GM12878 (cell line): ENCODE measurements around the gene CCS. TPM values are rescaled to one million over a fixed set of nuclear protein-coding genes. Genes with fewer than 3 reads are reported as not detected.

ENCODE experiments used
- ASH2L ChIP-seq: fragments of 300-600, 200-600 bp; sonication (generic); IDR thresholded peaks from 2 replicates; pipeline ENCODE4 v1.6.1; 2017; ENCODE audit warnings: low read depth, mild to moderate bottlenecking, borderline replicate concordance
- BCL3 ChIP-seq: IDR thresholded peaks from 2 replicates; pipeline ENCODE4 v1.6.1; 2011; ENCODE audit warnings: borderline replicate concordance, low read depth, mild to moderate bottlenecking, moderate library complexity, low read length; ENCODE audit not compliant: insufficient read depth, poor library complexity, severe bottlenecking
- BRCA1 ChIP-seq: IDR thresholded peaks from 2 replicates; pipeline ENCODE4 v1.6.1; 2011; ENCODE audit warnings: low read depth, low read length, improper control_type of control experiment
- CBX3 ChIP-seq: fragments of 200-600 bp; sonication (generic); IDR thresholded peaks from 2 replicates; pipeline ENCODE4 v1.6.1; 2016; ENCODE audit warnings: low read depth, borderline replicate concordance
- ELK1 ChIP-seq: IDR thresholded peaks from 2 replicates; pipeline ENCODE4 v1.6.1; 2012; ENCODE audit warnings: low read depth, low read length, improper control_type of control experiment
- GATAD2B ChIP-seq: fragments of 450-650 bp; conservative IDR thresholded peaks from 2 replicates; pipeline ENCODE4 v1.6.1; 2017; ENCODE audit warnings: low read depth, mild to moderate bottlenecking, moderate library complexity
- IRF5 ChIP-seq: fragments of 450-650 bp; IDR thresholded peaks from 2 replicates; pipeline ENCODE4 v1.6.1; 2017; ENCODE audit warnings: borderline replicate concordance
- KDM1A ChIP-seq: fragments of 200-600 bp; sonication (generic); IDR thresholded peaks from 2 replicates; pipeline ENCODE4 v1.6.1; 2016; ENCODE audit warnings: borderline replicate concordance
- MLLT1 ChIP-seq: fragments of 450-650 bp; IDR thresholded peaks from 2 replicates; pipeline ENCODE4 v1.6.1; 2016; ENCODE audit warnings: mild to moderate bottlenecking
- NBN ChIP-seq: fragments of 450-650 bp; IDR thresholded peaks from 2 replicates; pipeline ENCODE4 v1.6.1; 2016
- PAX8 ChIP-seq: fragments of 450-650 bp; IDR thresholded peaks from 2 replicates; pipeline ENCODE4 v1.6.1; 2017; ENCODE audit warnings: mild to moderate bottlenecking, moderate library complexity
- PKNOX1 ChIP-seq: fragments of 450-650 bp; IDR thresholded peaks from 2 replicates; pipeline ENCODE4 v1.6.1; 2016; ENCODE audit warnings: mild to moderate bottlenecking
- POLR2A ChIP-seq: IDR thresholded peaks from 2 replicates; pipeline ENCODE4 v1.6.1; 2011; ENCODE audit warnings: low read depth, mild to moderate bottlenecking, low read length
- SIN3A ChIP-seq: IDR thresholded peaks from 2 replicates; pipeline ENCODE4 v1.6.1; 2012; ENCODE audit warnings: low read depth, low read length, improper control_type of control experiment
- SIX5 ChIP-seq: IDR thresholded peaks from 2 replicates; pipeline ENCODE4 v1.6.1; 2011; ENCODE audit warnings: mild to moderate bottlenecking, low read depth, low read length, moderate library complexity; ENCODE audit not compliant: severe bottlenecking
- SMAD5 ChIP-seq: IDR thresholded peaks from 2 replicates; pipeline ENCODE4 v1.6.1; 2016; ENCODE audit warnings: antibody characterized with exemption, low read depth
- SUPT20H ChIP-seq: IDR thresholded peaks from 2 replicates; pipeline ENCODE4 v1.6.1; 2011; ENCODE audit warnings: low read depth, mild to moderate bottlenecking, low read length, moderate library complexity, borderline replicate concordance; ENCODE audit not compliant: control insufficient read depth
- USF1 ChIP-seq: IDR thresholded peaks from 2 replicates; pipeline ENCODE4 v1.6.1; 2011; ENCODE audit warnings: borderline replicate concordance, low read depth, mild to moderate bottlenecking, moderate library complexity, mixed read lengths, low read length; ENCODE audit not compliant: insufficient read depth; ENCODE audit errors: extremely low read length
- ZBTB33 ChIP-seq: fragments of 450-650 bp; IDR thresholded peaks from 2 replicates; pipeline ENCODE4 v1.6.1; 2017; ENCODE audit warnings: mild to moderate bottlenecking
- ZNF217 ChIP-seq: fragments of 450-650 bp; IDR thresholded peaks from 2 replicates; pipeline ENCODE4 v1.6.1; 2017; ENCODE audit warnings: antibody characterized with exemption, mild to moderate bottlenecking
- polyA plus RNA-seq, 11 experiments: library from polyadenylated mRNA; depleted of rRNA in 4 of 11; unstranded in 6 of 11; stranded (reverse) in 5 of 11; fragments of >200 nt; fragmentation: Nextera tagmentation in 4 of 11; fragmentation: Illumina TruSeq in 1 of 11; extraction: Ambion mirVana in 4 of 11; extraction: Trizol in 1 of 11; gene quantifications; 1 replicate in 1 of 11; 2 replicates in 10 of 11; pipeline versions ENCODE4 v1.2.1 to v1.2.3, GENCODE V29; 2011 to 2016; ENCODE audit warnings: inconsistent platforms in 2 of 11, missing spikeins in 2 of 11, low read depth in 1 of 11
- total RNA-seq, 4 experiments: library from RNA; depleted of rRNA in 3 of 4; stranded (reverse); fragments of >200 nt in 3 of 4; fragmentation: Illumina TruSeq in 1 of 4; extraction: Trizol in 1 of 4; gene quantifications; 2 replicates each; pipeline versions ENCODE4 v1.2.1 to v1.2.3, GENCODE V29; 2013 to 2021

Gene CCS
- total and polyA plus RNA-seq, 10 of the 15 experiments (the other 5 are each of a cell fraction or from before 2014, with no cell fraction given), result 1.5 to 44.2 (median 30.6) TPM

- TF ChIP-seq MLLT1 (peak; percentile 82), PAX8 (peak; percentile 70; the same call in 1 of the 2 replicates), PKNOX1 (peak; percentile 99), NBN (peak; percentile 63), BRCA1 (no peak), USF1 (no peak), ZBTB33 (no peak), SIN3A (peak; percentile 27; the same call in 1 of the 2 replicates), ELK1 (no peak), GATAD2B (0 out of 2 replicates have a peak, but pooled peaks have one; percentile 49), SIX5 (peak; percentile 19), BCL3 (peak; percentile 86), SUPT20H (no peak), KDM1A (no peak), CBX3 (no peak), ASH2L (no peak), ZNF217 (no peak), POLR2A (peak; percentile 93), IRF5 (no peak), SMAD5 (peak; percentile 73; the same call in 1 of the 2 replicates)
Observed at GRCh38 chr11:66638177-66639065, 45.4 kb downstream of the CCS start, which contains the start of gene RBM4 (continued).
